ENCODE results near the gene TSR3.

Gene TSR3

DNA sequence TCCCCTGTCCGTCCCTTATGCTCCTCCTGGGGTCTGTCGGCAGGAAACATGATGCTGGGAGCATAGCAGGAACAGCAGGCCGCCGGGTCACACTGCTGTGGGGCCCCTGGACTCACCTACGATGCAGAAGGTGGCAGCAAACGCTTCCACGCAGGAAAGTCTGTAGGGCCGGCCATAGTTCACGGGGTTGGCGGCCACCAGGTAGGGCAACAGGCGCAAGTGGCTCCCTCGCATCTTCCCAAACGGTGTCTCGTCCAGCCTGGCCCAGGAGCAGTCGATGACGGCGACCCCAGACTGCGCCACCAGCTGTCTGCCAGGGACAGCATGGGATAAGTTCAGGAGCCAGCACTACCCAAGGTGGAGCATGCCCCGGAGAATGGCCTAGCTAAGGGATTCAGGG is 987 bp downstream of the TSR3 start:
- TF ChIP-seq, protein P1, sequence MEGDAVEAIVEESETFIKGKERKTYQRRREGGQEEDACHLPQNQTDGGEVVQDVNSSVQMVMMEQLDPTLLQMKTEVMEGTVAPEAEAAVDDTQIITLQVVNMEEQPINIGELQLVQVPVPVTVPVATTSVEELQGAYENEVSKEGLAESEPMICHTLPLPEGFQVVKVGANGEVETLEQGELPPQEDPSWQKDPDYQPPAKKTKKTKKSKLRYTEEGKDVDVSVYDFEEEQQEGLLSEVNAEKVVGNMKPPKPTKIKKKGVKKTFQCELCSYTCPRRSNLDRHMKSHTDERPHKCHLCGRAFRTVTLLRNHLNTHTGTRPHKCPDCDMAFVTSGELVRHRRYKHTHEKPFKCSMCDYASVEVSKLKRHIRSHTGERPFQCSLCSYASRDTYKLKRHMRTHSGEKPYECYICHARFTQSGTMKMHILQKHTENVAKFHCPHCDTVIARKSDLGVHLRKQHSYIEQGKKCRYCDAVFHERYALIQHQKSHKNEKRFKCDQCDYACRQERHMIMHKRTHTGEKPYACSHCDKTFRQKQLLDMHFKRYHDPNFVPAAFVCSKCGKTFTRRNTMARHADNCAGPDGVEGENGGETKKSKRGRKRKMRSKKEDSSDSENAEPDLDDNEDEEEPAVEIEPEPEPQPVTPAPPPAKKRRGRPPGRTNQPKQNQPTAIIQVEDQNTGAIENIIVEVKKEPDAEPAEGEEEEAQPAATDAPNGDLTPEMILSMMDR (IDR thresholded peaks at IDR 0.05; ENCODE audit: insufficient read depth, low read depth, low read length, missing control alignments), result no peak
- peak overlapping the region; percentile 68 for H3K4me3 ChIP-seq (ENCODE audit: low read length)
- no peak for DNase-seq (ENCODE audit: low read depth)

- no peak for DNase-seq (ENCODE audit: low read depth)
- TF ChIP-seq, protein P1 (IDR thresholded peaks at IDR 0.05; ENCODE audit: insufficient read depth, low read depth, low read length, missing control alignments), result no peak
- no peak overlapping the region for H3K4me3 ChIP-seq (ENCODE audit: low read length)
Observed at GRCh38 chr16:1349951-1350350, 1.7 kb downstream of the TSR3 start.

GRCh38 chr16:1349351-1349750 is 2.3 kb downstream of the TSR3 start:
- no peak for DNase-seq (ENCODE audit: low read depth)
- no peak overlapping the region for H3K4me3 ChIP-seq (ENCODE audit: low read length)

DNA sequence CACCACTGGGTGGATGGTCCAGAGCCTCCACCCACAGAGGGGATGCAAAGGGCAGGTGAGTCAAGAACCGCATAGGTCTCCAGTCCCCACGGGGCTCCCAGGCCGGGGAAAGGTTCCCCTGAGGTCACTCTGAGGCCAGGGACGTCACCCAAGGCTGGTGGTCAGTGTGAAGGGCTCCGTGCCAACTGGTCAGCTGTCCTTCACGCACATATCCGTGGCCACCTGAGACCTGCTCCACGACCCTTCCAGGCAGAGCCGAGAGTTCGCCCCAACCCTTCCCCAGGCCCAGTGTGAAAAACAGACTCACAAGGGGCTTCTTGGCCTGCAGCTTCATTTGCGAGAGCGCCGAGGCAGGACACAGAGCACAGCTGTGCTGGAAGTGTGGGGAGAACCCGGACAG is 2.8 kb downstream of the TSR3 start:
- DNase-seq (ENCODE audit: low read depth), result no peak
- TF ChIP-seq, protein P1 (IDR thresholded peaks at IDR 0.05; ENCODE audit: insufficient read depth, low read depth, low read length, missing control alignments), result no peak
- H3K4me3 ChIP-seq (ENCODE audit: low read length), result no peak overlapping the region

More at GRCh38 chr16:1349351-1349750, 2.3 kb downstream of the TSR3 start:
- TF ChIP-seq, protein P1 (IDR thresholded peaks at IDR 0.05; ENCODE audit: insufficient read depth, low read depth, low read length, missing control alignments), result no peak

DNA sequence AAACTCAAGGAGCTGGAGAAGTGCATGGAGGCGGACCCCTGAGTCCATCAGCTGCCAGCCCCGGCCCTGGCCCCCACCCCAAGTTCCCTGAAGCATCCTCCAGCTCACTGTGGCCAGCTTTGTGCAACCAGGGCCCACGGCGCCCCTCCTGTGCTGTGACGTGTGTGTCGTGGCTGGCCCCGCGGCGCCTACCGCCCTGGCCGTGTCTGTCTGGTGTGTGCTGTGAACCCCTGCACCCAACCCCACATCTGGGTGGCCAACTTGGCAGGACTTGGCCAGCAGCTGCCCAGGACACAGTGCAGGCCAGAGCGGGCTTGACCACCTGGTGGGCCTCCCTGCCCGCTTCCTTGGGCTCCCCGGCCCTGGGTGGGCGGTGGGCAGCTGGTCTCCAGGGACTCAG is 3.2 kb downstream of the TSR3 start:
- H3K4me3 ChIP-seq (ENCODE audit: low read length), result no peak overlapping the region
- TF ChIP-seq, protein P1 (IDR thresholded peaks at IDR 0.05; ENCODE audit: insufficient read depth, low read depth, low read length, missing control alignments), result no peak
- no peak for DNase-seq (ENCODE audit: low read depth)

- TF ChIP-seq, protein P1 (IDR thresholded peaks at IDR 0.05; ENCODE audit: insufficient read depth, low read depth, low read length, missing control alignments), result no peak
- no peak for DNase-seq (ENCODE audit: low read depth)
- H3K4me3 ChIP-seq (ENCODE audit: low read length), result no peak overlapping the region
Observed at GRCh38 chr16:1347962-1348361, 3.7 kb downstream of the TSR3 start.

GRCh38 chr16:1347286-1347855 is 4.3 kb downstream of the TSR3 start:
- H3K4me3 ChIP-seq (ENCODE audit: low read length), result no peak overlapping the region
- TF ChIP-seq, protein P1 (IDR thresholded peaks at IDR 0.05; ENCODE audit: insufficient read depth, low read depth, low read length, missing control alignments), result no peak
- peak; percentile 58 for DNase-seq (ENCODE audit: low read depth)
